ENCODE data around the gene CDK5RAP3. TPM values are rescaled to one million over a fixed set of nuclear protein-coding genes. Genes with fewer than 3 reads are reported as not detected.

CDK5RAP3 gene
- total RNA-seq, 2 donors from 2014 or later, result 125 to 192 TPM

DNA sequence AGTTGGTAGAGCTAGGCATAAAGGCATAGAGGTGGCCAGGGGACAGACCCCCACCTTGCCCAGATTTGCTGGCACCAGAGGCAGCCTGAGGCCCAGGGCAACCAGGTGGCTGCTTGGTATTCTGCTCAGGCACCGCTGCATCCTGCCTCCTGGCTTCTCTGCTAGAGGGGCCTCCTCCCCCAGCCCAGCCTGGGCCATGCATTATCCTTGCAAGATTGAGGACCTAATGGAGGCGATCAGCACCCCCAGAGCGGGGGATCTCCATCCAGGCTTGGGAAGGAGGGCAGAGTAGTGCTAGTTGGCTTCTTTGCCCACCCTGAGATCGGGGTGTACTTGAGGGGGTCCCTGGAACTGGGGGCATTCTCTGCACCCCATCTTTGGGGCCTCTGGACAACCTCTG lies 23.8 kb downstream of the CDK5RAP3 start:
- ATAC-seq (ENCODE audit: insufficient number of reproducible peaks, low FRiP score, low read depth), result no peak
- no peaks in the 10 kb centered on the region for H3K27me3 ChIP-seq (replicated peaks; ENCODE audit: insufficient read depth)
- no peaks in the 10 kb centered on the region for H3K9me3 ChIP-seq
- no peak overlapping the region for H3K27ac ChIP-seq
- H3K4me1 ChIP-seq (ENCODE audit: control insufficient read depth in 1 of 2, low read depth in 2 of 2), result no peaks in the 10 kb centered on the region
- TF ChIP-seq, protein P1, sequence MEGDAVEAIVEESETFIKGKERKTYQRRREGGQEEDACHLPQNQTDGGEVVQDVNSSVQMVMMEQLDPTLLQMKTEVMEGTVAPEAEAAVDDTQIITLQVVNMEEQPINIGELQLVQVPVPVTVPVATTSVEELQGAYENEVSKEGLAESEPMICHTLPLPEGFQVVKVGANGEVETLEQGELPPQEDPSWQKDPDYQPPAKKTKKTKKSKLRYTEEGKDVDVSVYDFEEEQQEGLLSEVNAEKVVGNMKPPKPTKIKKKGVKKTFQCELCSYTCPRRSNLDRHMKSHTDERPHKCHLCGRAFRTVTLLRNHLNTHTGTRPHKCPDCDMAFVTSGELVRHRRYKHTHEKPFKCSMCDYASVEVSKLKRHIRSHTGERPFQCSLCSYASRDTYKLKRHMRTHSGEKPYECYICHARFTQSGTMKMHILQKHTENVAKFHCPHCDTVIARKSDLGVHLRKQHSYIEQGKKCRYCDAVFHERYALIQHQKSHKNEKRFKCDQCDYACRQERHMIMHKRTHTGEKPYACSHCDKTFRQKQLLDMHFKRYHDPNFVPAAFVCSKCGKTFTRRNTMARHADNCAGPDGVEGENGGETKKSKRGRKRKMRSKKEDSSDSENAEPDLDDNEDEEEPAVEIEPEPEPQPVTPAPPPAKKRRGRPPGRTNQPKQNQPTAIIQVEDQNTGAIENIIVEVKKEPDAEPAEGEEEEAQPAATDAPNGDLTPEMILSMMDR (IDR thresholded peaks at IDR 0.05), result no peak
- no peak for DNase-seq (ENCODE audit: low spot score)
- no peaks in the 10 kb centered on the region for H3K36me3 ChIP-seq
- H3K4me3 ChIP-seq, result no peak overlapping the region

DNA sequence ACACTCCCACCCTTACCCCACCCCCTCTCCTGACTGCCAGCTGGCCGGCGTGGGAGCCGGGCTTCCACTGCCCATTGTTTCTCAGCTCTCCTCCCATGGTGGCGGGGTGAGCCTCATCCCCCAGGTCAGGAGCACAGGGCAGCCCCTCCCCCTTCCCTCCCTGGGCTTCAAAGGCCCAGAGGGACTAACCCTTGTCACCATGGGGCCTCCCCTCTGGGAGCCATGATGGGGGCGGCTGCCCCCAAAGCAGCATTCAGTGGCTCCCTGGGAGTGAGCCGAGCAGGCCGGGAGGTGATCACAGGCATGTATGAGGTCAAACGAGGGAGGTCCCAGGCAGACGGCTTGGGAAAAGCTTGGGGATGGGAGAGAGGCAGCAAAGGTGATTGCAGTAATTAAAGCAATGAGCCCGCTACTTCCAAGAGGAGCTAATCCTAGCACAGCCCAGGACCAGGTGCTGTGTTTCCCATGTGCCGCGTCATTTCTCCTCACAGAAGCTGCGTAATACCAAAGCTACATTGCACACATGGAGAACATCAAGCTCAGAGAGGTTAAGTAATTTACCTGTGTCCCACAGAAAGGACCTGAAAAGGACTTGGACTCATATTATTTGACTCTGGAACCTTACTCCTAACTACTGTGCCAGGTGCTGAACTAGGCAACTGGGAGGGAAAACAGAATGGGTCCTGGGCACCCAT lies 24.5 kb downstream of the CDK5RAP3 start:
- TF ChIP-seq, protein P1 (IDR thresholded peaks at IDR 0.05), result no peak
- Histone ChIP-seq H3K4me1 (ENCODE audit: control insufficient read depth in 1 of 2, low read depth in 2 of 2) (no peaks in the 10 kb centered on the region), H3K36me3 (no peaks in the 10 kb centered on the region), H3K4me3 (no peak overlapping the region), H3K9me3 (no peaks in the 10 kb centered on the region), H3K27ac (no peak overlapping the region), H3K27me3 (replicated peaks; ENCODE audit: insufficient read depth) (no peaks in the 10 kb centered on the region)
- no peak for DNase-seq (ENCODE audit: low spot score)
- ATAC-seq (ENCODE audit: insufficient number of reproducible peaks, low FRiP score, low read depth), result no peak

DNA sequence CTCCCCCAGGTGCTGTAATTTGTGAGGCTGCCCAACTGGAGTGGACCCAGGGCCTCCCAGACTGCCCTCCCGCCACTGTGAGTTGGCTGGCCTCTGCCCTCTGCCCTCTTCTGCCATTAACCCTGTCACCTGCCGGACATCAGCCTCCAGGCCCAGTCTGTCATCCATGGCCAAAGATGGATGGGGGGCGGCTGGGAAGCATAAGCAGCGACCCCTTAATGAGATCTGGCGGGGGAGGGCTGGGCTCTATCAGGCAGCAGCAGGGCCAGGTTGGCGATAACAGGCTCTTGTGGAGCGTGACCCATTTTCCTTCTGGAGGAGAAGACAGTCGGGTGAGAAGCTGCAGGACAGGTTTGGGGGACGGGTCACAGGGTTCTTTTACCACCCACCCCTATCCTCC lies 25.3 kb downstream of the CDK5RAP3 start:
- TF ChIP-seq, protein P1 (IDR thresholded peaks at IDR 0.05), result no peak
- H3K4me3 ChIP-seq, result no peak overlapping the region
- ATAC-seq (ENCODE audit: insufficient number of reproducible peaks, low FRiP score, low read depth) (no peak), DNase-seq (ENCODE audit: low spot score) (no peak)
- no peaks in the 10 kb centered on the region for H3K4me1 ChIP-seq (ENCODE audit: control insufficient read depth in 1 of 2, low read depth in 2 of 2)
- no peaks in the 10 kb centered on the region for H3K9me3 ChIP-seq
- no peaks in the 10 kb centered on the region for H3K27me3 ChIP-seq (replicated peaks; ENCODE audit: insufficient read depth)
- no peak overlapping the region for H3K27ac ChIP-seq
- H3K36me3 ChIP-seq, result no peaks in the 10 kb centered on the region

DNA sequence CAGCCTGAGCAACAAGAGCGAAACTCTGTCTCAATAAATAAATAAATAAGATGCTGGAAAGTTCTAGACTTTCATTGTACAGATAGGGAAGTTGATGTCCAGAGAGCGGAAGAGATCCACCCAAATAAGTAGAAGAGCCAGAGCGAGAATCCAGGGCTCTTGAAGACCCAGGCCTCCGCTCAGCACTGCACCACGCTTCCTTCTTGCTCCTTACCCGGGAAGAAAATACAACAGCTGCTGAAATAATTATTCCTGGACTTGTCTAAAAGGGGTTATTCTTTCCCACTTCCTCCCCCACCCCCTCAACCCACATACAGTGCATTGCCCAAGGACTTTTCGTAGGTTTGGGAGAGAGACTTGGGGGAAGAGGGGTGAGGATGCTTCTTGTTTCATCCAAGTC lies 26.7 kb downstream of the CDK5RAP3 start:
- Histone ChIP-seq H3K36me3 (no peaks in the 10 kb centered on the region), H3K4me3 (no peak overlapping the region), H3K4me1 (ENCODE audit: control insufficient read depth in 1 of 2, low read depth in 2 of 2) (peaks cover 0 to 8% of the 10 kb centered on the region in 2 donors), H3K27me3 (replicated peaks; ENCODE audit: insufficient read depth) (no peaks in the 10 kb centered on the region), H3K27ac (no peak overlapping the region), H3K9me3 (no peaks in the 10 kb centered on the region)
- ATAC-seq (ENCODE audit: insufficient number of reproducible peaks, low FRiP score, low read depth), result no peak
- TF ChIP-seq, protein P1 (IDR thresholded peaks at IDR 0.05), result no peak
- no peak for DNase-seq (ENCODE audit: low spot score)

DNA sequence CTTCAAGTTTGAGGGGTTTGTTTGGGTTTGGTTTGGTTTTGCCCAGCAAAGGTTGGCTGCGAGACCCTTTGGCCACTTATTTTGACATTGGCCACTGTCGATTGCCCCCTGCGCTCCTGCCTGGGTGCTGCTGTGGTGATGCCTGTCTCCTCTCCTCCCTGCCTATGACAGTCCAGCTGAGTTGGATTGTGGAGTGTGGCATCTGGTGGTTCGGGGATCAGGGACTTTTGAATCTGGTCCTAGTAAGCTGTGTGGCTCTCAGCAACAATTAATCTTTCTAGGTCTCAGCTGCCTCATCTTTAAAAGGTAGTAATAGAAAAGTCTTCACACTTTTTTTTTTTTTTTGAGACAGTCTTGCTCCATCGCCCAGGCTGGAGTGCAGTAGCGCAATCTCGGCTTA lies 27.1 kb downstream of the CDK5RAP3 start:
- Histone ChIP-seq H3K36me3 (no peaks in the 10 kb centered on the region), H3K27me3 (replicated peaks; ENCODE audit: insufficient read depth) (no peaks in the 10 kb centered on the region), H3K4me1 (ENCODE audit: control insufficient read depth in 1 of 2, low read depth in 2 of 2) (peaks cover 0 to 8% of the 10 kb centered on the region in 2 donors), H3K4me3 (no peak overlapping the region), H3K9me3 (no peaks in the 10 kb centered on the region), H3K27ac (no peak overlapping the region)
- DNase-seq (ENCODE audit: low spot score) (no peak), ATAC-seq (ENCODE audit: insufficient number of reproducible peaks, low FRiP score, low read depth) (no peak)
- TF ChIP-seq, protein P1 (IDR thresholded peaks at IDR 0.05), result no peak

Measured in thoracic aorta (tissue), 2 donors.